GM10266 (cell line): ENCODE measurements around the gene NDFIP2.

Experiments
- DNase-seq: peaks from one replicate; pipeline ENCODE4 v3.0.0; 2012; ENCODE audit errors: extremely low spot score
- CTCF ChIP-seq: IDR thresholded peaks from 2 replicates; pipeline ENCODE4 v1.5.1; 2012; ENCODE audit warnings: mild to moderate bottlenecking, low read depth; ENCODE audit not compliant: control insufficient read depth, insufficient read depth; ENCODE audit errors: missing control alignments

Gene NDFIP2

GRCh38 chr13:79525064-79525857, 44.3 kb downstream of the NDFIP2 start:
- DNase-seq, result no peak
- no peak for TF ChIP-seq CTCF

- no peak for DNase-seq
- TF ChIP-seq CTCF, result no peak
Observed at GRCh38 chr13:79527698-79528097, 46.7 kb downstream of the NDFIP2 start.

GRCh38 chr13:79528356-79528755, 47.4 kb downstream of the NDFIP2 start:
- no peak for DNase-seq
- TF ChIP-seq CTCF, result no peak

- TF ChIP-seq CTCF, result no peak
- no peak for DNase-seq
Observed at GRCh38 chr13:79528759-79529191, 47.8 kb downstream of the NDFIP2 start.

GRCh38 chr13:79529817-79530216, 48.9 kb downstream of the NDFIP2 start:
- no peak for TF ChIP-seq CTCF
- DNase-seq, result no peak

GRCh38 chr13:79530270-79530669, 49.3 kb downstream of the NDFIP2 start:
- no peak for TF ChIP-seq CTCF
- DNase-seq, result no peak

GRCh38 chr13:79531542-79532254, 50.7 kb downstream of the NDFIP2 start:
- no peak for TF ChIP-seq CTCF

More at GRCh38 chr13:79531542-79532254, 50.7 kb downstream of the NDFIP2 start:
- DNase-seq, result no peak
